GM19023 (cell line): ENCODE data around the gene CDK5.
A peak's percentile ranks its signal among the peaks of the same experiment; 100 is the strongest.

Experiments used
- ATAC-seq: cut with Tn5 transposase; IDR thresholded peaks from one replicate; pipeline ENCODE4 v1.9.1; 2021; ENCODE audit warnings: mild to moderate bottlenecking, moderate library complexity; ENCODE audit not compliant: unreplicated experiment

Gene CDK5

DNA sequence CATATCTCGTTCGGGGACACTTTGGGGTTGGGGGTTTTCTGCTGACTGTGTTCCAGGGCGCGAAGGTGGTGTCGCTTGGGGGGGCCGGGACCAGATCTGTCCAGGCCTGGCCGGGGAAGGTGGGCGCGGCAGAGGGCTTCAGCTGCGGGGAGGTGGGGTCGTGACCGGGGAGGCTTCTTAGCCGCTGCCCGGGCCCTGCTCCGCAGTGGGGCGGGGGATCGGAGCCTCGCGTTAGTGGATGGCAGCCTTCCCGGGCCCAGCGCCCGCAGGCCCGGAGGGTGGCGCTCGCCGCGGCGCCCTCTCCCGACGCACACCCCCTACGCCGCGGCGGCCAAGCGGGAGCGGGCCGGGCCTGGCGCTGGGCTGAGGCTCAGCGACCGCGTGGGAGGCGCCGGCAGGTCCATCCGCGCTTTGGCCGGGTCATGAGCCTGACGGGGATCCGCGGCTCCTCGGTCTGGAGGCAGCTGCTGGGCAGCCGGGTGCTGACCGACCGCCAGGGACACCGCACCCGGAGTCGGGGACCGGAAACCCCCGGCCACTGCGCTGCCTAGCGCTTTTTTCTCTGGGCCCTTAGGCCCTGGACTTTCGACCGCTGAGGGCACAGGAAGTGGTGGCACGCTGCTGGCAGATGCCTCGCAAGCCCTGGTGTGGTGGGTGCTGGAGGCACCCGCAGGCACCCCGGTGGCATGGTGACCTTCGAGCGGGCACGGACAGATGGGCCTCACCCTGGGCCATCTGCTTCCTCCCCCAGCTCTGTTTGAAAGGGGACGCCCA lies 29.7 kb upstream of the CDK5 start:
- ATAC-seq: peak; percentile 23

GRCh38 chr7:151086802-151087244 lies 29.1 kb upstream of the CDK5 start:
- no peak for ATAC-seq

DNA sequence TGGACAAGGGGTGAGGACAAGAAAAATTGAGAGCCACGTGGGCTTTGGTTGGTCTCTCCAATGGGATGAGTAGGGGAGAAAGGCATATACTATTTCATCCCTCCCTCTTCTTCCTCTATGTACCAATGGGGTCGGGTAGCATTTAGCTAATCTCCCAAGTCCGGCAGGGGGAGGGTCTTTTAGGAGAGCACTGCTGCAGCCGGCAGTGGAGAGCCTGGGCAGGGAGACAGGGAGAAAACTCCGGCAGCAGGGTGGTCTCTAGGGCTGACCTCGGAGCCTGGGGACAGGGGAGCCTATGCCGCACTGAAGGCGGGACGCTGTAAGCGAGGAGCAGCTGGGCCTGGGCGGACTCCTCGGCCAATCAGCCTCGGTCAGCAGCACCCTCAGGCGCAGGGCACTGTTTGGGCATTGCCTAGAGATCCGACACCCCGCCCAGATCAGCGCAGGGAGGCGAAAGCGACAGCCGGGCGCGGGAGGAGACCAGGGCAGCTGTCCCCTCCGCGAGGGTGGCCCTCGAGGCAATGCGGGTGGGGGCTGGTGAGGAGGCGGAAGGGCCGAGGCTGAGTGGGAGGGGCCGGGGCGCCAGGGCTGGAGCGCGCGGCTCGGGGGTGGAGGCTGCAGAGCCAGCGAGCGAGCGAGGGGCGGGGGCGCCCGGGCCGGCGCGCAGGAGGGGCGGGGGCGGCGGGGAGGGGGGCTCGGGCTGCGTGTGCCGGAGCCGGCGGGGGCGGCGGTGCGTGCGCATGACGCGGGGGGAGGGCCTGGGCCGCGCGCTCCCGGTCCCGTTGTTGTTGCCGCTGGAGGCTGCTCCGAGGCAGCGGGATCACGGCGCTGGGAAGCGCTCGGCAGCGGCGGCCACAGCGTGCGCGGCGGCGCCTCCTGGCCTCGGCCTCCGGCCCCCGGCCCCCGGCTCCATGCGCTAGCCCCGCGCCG lies 28.3 kb upstream of the CDK5 start, which contains the start of gene AGAP3:
Gene AGAP3 (plus strand): TSS at position 785 of the 930 bp plus-strand sequence. CDS start 267 bp downstream, outside the sequence.
- peak; percentile 43 for ATAC-seq

- no peak for ATAC-seq
Measured at GRCh38 chr7:151085329-151085690, 27.6 kb upstream of the CDK5 start.

DNA sequence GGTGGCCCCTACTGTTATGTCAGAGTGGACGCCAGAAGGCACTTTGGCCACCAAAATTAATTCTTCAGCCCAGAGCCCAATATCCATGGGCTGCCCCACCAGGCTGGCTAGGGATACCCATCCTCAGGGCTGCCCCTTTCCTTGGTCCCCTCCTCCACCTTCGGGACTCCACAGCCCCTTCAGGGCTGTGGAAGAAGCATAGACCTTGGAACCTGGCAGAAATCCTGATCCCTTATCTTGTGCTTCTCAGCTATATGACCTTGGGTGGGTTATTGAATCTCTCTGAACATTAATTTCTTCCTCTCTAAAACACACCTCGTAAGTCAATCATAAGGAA lies 26.1 kb upstream of the CDK5 start:
- no peak for ATAC-seq

- ATAC-seq: peak; percentile 45
Measured at GRCh38 chr7:151083071-151083823, 25.6 kb upstream of the CDK5 start, which contains the start of gene TMUB1. TMUB1 (minus strand) TSS chr7:151083493; CDS start chr7:151082563, 930 bp downstream.

DNA sequence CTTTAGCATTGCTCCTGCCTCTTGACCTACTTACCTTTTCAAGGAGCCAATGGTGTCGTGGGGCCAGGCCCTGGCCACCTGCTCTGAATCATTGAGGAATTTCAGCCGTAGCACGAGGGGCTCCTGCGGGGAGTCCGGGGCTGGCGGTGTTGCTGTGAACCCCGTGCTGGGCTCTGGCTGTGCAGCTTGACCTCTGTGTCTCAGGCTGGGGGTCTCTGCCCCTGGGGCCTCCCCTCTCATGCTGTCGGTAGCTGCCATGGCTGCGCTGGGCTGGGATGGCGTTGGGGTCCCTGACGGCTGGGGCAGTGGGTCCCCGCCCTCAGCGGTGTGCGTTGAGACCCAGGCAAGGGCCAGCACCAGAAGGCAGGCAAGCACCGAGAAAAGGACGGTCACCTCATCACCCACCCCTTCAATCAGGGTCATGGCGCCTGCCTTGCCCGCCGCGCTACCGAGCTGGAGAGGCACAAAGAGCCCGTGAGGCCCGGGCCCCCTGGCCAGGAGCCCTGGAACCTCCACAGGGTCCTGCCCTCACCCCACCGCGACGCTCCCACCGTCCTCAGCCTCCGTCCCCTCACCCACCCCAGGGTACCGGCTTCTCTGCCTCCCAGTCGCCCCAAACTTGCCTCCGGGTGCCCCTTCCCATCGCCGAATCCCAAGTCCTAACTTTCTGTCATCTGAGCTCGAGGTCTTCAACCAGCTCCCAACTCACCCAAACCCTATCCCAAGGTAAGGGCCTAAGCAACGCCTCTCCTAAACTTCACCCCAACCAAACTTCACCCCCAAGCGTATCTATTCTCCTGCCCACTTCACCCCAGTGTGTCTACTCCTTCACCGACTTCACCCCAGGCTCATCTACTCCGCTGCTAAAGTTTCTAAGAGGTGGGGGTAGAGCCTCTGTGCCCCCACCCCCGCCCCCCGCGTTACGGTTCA lies 24.7 kb upstream of the CDK5 start:
- ATAC-seq: no peak

DNA sequence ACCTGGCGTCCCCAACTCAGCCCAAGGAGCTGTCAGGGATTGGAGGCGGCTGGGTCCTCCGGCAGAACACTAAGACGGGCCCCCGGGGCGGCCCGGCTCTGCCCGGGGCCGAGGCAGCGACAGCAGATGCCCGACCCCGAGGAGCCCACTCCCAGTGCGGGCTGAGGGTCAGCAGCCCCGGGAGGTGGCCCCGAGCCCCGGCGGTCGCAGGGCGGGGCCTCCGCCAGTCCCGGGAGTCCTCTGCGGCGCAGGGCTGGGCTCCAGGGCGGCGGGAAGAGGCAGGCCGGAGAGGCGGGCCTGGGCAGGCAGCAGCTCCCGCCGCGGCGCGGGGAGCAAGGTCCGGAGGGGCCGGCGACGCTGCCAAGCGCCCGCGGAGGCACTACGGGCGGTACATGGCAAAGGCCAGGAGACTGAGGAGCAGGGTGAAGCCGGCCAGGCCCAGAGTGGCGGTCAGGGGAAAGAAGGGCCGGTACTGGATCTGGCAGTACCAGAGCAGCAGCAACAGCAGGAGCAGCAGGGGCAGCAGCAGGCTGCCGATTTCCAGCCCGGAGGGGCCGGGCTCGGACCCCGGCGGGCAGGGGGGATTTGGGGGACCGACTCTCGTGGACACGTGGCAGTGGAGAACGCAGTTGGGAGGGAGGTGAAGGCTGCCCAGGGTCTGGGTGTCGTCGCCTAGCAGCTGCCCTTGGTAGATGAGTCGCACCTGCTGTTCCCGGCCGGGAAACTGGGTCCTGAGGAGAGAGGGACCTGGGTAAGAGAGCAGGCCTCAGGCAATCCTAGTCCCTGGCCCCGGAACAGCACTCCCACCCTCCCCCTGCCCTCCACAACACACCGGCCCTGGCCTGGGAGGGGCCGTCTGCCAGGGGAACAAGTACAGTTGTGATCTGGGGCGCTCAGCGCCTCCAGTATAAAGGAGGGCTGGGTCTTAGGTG lies 23.7 kb upstream of the CDK5 start:
- no peak for ATAC-seq

GRCh38 chr7:151080522-151081169 lies 22.9 kb upstream of the CDK5 start, which contains the start of gene FASTK:
FASTK (minus strand) TSS chr7:151080809; CDS start chr7:151080766, 43 bp downstream.
- peak; percentile 78 for ATAC-seq

DNA sequence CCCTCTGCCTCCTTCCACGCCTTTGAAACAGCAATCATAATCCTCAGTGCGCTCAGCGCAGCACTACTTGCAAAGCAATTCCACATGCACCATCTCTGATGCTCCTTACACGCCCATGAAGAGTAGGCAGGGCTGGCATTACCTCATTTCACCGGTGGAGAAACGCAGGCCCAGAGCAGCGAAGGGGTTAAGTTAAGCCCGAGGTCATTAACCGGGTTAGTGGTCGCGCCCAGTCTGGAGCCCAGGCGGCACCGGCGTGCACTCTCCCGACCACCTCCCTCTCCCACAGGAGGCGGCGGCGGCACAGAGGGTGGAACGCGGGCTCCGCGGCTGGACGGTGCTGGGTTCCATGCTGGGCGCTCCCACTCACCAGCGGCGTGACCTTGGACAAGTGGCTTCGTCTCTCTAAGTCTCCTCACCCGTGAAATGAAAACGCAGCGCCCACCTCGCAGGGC lies 22.4 kb upstream of the CDK5 start:
- ATAC-seq: peak; percentile 4

DNA sequence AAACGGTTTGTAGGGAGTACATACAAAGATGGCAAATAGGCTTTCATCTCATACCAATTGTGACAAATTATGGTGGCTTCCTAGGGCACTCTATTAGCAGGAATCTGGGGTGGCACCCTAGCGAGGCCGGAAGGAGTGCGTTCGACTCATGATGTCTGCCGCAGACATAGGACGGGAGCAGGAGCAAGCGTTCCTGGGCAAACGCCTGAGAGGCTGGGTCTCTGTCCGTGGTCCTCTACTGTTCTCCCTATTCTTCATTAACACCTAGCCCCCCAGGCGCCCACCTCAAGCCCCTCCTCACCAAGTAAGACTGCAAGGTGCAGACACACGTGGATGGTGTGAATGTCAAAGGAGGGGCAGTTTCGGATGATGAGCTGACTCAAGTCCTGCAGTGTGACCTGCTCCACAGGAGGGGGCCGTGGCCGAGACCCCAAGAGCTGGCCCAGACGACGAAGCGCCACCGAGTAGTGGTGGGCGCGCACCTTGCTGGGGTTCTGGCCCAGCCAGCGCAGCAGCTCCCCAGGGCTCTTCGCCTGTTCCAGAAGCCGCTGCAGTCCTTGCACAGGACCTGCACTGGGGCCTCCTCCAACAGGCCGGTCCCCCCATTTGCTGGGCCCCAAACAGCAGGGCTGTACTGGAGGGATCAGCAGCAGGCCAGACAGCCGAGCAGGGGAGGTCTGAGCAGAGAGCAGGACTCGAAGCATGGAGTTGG lies 21.7 kb upstream of the CDK5 start:
- ATAC-seq: no peak

DNA sequence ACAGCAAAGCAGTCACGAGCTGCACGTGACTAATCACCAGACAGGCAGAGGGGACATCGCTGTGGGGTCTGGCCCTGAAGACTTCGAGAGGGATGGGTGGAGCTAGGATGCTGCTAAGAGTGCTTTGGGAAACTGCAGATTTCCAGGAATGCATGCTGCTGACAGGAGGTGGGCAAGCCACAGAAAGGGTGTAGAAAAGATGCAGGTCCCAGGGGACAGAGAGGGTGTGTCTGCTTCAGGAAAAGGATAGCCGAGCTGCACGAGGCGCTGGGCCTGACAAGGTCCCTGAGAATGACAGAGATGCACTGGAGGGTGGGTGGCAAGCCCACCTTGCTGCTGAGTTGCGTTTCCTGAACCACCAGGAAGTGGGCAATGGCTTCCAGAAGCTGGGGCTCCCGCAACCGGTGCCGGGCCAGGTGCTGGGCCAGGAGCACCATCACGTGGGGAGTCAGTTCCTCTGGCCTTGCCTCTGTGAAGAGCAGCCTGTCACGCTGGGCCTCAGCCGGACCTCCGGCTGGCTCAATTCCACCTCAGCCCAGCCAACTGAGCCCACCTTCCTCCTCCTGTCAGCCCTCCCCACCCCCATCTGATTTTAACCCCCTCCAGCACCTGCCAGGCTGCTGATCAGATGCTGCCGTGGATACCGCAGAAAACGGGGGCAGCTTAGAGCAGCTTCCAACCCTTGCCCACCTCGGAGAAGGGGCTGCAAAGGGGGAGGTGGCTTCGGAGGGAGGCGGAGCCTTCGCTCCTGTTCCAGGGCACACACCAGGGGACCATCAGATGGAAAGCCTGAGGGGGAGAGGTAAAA lies 20.7 kb upstream of the CDK5 start:
- ATAC-seq: no peak

- no peak for ATAC-seq
Measured at GRCh38 chr7:151077705-151078232, 20.1 kb upstream of the CDK5 start.

DNA sequence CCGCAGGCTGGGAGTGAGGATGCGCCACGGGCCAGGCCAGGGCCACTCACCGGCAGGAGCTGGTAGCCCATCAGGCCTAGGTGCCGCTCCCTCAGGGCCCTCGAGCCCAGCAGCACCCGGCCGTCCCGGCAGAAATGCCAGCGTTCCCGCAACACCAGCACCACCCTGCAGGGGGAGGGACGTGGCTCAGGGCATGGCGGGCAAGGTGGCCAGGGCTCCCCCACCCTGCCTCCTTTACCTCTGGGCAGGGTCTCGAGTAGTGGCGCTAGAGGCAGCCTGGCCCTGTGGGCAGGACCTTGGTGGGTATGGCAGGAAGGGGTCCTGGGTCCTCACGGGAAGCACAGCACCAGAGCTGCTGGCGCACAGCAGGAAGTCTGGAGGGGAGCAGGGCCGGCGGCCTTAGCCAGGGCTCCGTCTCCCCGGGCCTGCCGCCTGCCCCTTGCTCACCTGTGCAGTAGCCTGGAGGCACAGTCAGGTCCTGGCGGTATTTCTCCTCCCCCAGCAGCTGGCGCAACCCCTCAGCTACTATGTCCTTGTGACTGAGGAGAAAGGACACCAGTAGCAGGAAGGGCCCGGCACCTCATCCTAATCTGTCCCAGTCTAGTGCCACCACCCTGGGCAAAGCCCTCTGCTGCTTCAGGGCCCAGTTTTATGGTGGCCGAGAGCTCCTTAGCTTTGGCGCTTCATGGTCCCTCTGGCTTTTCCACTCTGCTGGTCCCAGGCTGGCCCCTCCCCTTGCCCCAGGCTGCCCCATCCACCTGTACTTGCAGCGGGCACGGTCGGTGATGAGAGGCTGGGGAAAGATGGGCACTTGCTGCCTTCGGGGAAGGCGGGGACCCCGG lies 19.4 kb upstream of the CDK5 start:
- no peak for ATAC-seq

DNA sequence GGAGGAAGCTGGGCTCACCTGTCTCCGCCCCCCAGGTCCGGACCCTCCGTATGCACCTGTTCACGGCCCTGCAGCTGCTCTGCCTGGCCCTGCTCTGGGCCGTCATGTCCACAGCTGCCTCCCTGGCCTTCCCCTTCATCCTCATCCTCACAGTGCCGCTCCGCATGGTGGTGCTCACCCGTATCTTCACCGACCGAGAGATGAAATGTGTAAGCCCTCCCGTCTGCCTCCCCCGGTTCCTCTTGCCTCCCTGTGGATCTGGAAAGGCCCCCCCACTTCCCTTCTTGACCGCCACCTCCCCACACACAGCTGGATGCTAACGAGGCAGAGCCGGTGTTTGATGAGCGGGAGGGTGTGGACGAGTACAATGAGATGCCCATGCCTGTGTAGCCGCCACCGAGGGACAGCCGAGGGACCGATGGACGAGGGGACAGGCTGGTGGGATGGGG lies 18.3 kb upstream of the CDK5 start:
- ATAC-seq: no peak

- ATAC-seq: no peak
Measured at GRCh38 chr7:151075662-151075971, 17.9 kb upstream of the CDK5 start.
